Measurements from ENCODE around the gene OR6K2. TPM values are rescaled to one million over a fixed set of nuclear protein-coding genes. Genes with fewer than 3 reads are reported as not detected.

Gene OR6K2
- total RNA-seq (2013) = not detected
- polyA plus RNA-seq (not detected), polyA minus RNA-seq (not detected in 2 replicates), total RNA-seq (0 to 0.69 (median 0) reads per million in 11 experiments)

- DNase-seq = no peak
- H4K20me1 ChIP-seq (ENCODE audit: insufficient read depth, low read length) = no peaks in the 10 kb centered on the region
- Mint-ChIP-seq H3K4me1 (no peaks in the 10 kb centered on the region), H3K4me3 (no peak within 1 kb of the TSS), H3K9me3 (peaks cover 0 to 7% (median 2%) of the 10 kb centered on the region in 7 donors), H3K27me3 (ENCODE audit: low read depth in 3 of 3) (peaks cover 1 to 2% (median 1%) of the 10 kb centered on the region in 3 donors), H3K27ac (no peak within 1 kb of the TSS), H3K36me3 (no peaks in the 10 kb centered on the region)
- no peaks in the 10 kb centered on the region for H3K79me2 ChIP-seq (ENCODE audit: insufficient read depth, low read length)
- H3K4me3 ChIP-seq (replicated peaks in 1 of 3; ENCODE audit: low read depth in 2 of 3, low read length in 3 of 3) = no peak within 1 kb of the TSS
- H3K9ac ChIP-seq (ENCODE audit: insufficient read depth, low read length, poor library complexity, severe bottlenecking) = no peak within 1 kb of the TSS
- H2AFZ ChIP-seq (ENCODE audit: insufficient read depth, low read depth, low read length, poor library complexity, severe bottlenecking) = no peak within 1 kb of the TSS
- no peak within 1 kb of the TSS for H3K4me2 ChIP-seq (replicated peaks; ENCODE audit: extremely low read depth, low read length, poor library complexity, severe bottlenecking)
- intact Hi-C loops (cut with micrococcal nuclease) = no loop called here
- WGBS (ENCODE audit: insufficient coverage) = 95% methylated on average over 3 of the region's 4 CpGs
- no peak for TF ChIP-seq CTCF (IDR thresholded peaks at IDR 0.05)
- no peak within 1 kb of the TSS for H3K27ac ChIP-seq (ENCODE audit: low read depth in 1 of 2, low read length in 2 of 2)
- no peaks in the 10 kb centered on the region for H3K9me3 ChIP-seq (replicated peaks in 1 of 2; ENCODE audit: control insufficient read depth in 1 of 2, insufficient read depth in 1 of 2, low read length in 2 of 2)
- H3K27me3 ChIP-seq (ENCODE audit: control insufficient read depth in 2 of 2, insufficient read depth in 2 of 2, low read length in 2 of 2) = no peaks in the 10 kb centered on the region
- no peaks in the 10 kb centered on the region for H3K36me3 ChIP-seq (replicated peaks in 1 of 2; ENCODE audit: control insufficient read depth in 1 of 2, insufficient read depth in 2 of 2, low read length in 2 of 2)
- H3K4me1 ChIP-seq (ENCODE audit: control insufficient read depth in 1 of 2, insufficient read depth in 2 of 2, low read length in 2 of 2) = no peaks in the 10 kb centered on the region
Measured at GRCh38 chr1:158700552-158700951, at the start of gene OR6K2. Gene OR6K2, minus strand, starts transcription at chr1:158700652. Its CDS starts 0 bp downstream, at chr1:158700652.

GRCh38 chr1:158735848-158736247, 35.4 kb upstream of the OR6K2 start:
- Histone ChIP-seq H3K4me1 (ENCODE audit: control insufficient read depth in 1 of 2, insufficient read depth in 2 of 2, low read length in 2 of 2) (no peaks in the 10 kb centered on the region), H3K36me3 (replicated peaks in 1 of 2; ENCODE audit: control insufficient read depth in 1 of 2, insufficient read depth in 2 of 2, low read length in 2 of 2) (no peaks in the 10 kb centered on the region), H3K79me2 (ENCODE audit: insufficient read depth, low read length) (no peaks in the 10 kb centered on the region), H3K9me3 (replicated peaks in 1 of 2; ENCODE audit: control insufficient read depth in 1 of 2, insufficient read depth in 1 of 2, low read length in 2 of 2) (no peaks in the 10 kb centered on the region), H3K27me3 (ENCODE audit: control insufficient read depth in 2 of 2, insufficient read depth in 2 of 2, low read length in 2 of 2) (no peaks in the 10 kb centered on the region), H4K20me1 (ENCODE audit: insufficient read depth, low read length) (no peaks in the 10 kb centered on the region), H3K4me2 (replicated peaks; ENCODE audit: extremely low read depth, low read length, poor library complexity, severe bottlenecking) (no peak overlapping the region), H3K4me3 (replicated peaks in 1 of 3; ENCODE audit: low read depth in 2 of 3, low read length in 3 of 3) (no peak overlapping the region), H2AFZ (ENCODE audit: insufficient read depth, low read depth, low read length, poor library complexity, severe bottlenecking) (no peak overlapping the region), H3K27ac (ENCODE audit: low read depth in 1 of 2, low read length in 2 of 2) (no peak overlapping the region), H3K9ac (ENCODE audit: insufficient read depth, low read length, poor library complexity, severe bottlenecking) (no peak overlapping the region)
- intact Hi-C loops (cut with micrococcal nuclease) = no loop called here
- Mint-ChIP-seq H3K36me3 (no peaks in the 10 kb centered on the region), H3K27ac (no peak overlapping the region), H3K27me3 (ENCODE audit: low read depth in 3 of 3) (peaks cover 0 to 1% (median 0%) of the 10 kb centered on the region in 3 donors), H3K4me1 (no peaks in the 10 kb centered on the region), H3K4me3 (no peak overlapping the region), H3K9me3 (peaks cover 0 to 2% (median 0%) of the 10 kb centered on the region in 7 donors)
- no peak for DNase-seq
- no peak for TF ChIP-seq CTCF (IDR thresholded peaks at IDR 0.05)
